Activated CD4-positive, alpha-beta T cell treated with anti-CD3 and anti-CD28 coated beads, Interleukin-2, amount 50 U/mL, for 24 hours (primary cell): ENCODE results near the gene OTOS.

Source experiments
- DNase-seq, 2 donors: peaks; one replicate each; pipeline ENCODE4 v3.0.0-alpha.2; 2020; ENCODE audit warnings: low read depth in 1 of 2, low spot score in 1 of 2

Gene OTOS

GRCh38 chr2:240153418-240153817 lies 13.0 kb upstream of the OTOS start:
- DNase-seq: no peak

GRCh38 chr2:240151477-240152031 lies 11.1 kb upstream of the OTOS start:
- no peak for DNase-seq

GRCh38 chr2:240149943-240150784 lies 9.7 kb upstream of the OTOS start:
- DNase-seq: peak in 1 of 2 donors; percentile 16

GRCh38 chr2:240147911-240148587 lies 7.6 kb upstream of the OTOS start:
- DNase-seq: no peak

- DNase-seq: no peak
Measured at GRCh38 chr2:240147382-240147781, 6.9 kb upstream of the OTOS start.

- DNase-seq: no peak
Measured at GRCh38 chr2:240146627-240147278, 6.3 kb upstream of the OTOS start.

GRCh38 chr2:240146141-240146561 lies 5.7 kb upstream of the OTOS start:
- DNase-seq: no peak

GRCh38 chr2:240145461-240145860 lies 5.0 kb upstream of the OTOS start:
- DNase-seq: no peak

- no peak for DNase-seq
Measured at GRCh38 chr2:240144649-240145261, 4.3 kb upstream of the OTOS start.

- peak; percentile 73 to 83 for DNase-seq
Measured at GRCh38 chr2:240143801-240144648, 3.6 kb upstream of the OTOS start.

- no peak for DNase-seq
Measured at GRCh38 chr2:240143276-240143675, 2.8 kb upstream of the OTOS start.

- DNase-seq: no peak
Measured at GRCh38 chr2:240142859-240143258, 2.4 kb upstream of the OTOS start.

GRCh38 chr2:240142256-240142775 lies 1.9 kb upstream of the OTOS start:
- DNase-seq: no peak

GRCh38 chr2:240141736-240142135 lies 1.3 kb upstream of the OTOS start:
- no peak for DNase-seq

- DNase-seq: no peak
Measured at GRCh38 chr2:240140920-240141319, 462 bp upstream of the OTOS start.

GRCh38 chr2:240139666-240140393 lies 628 bp downstream of the OTOS start:
- DNase-seq: no peak

- no peak for DNase-seq
Measured at GRCh38 chr2:240139011-240139441, 1.4 kb downstream of the OTOS start.

GRCh38 chr2:240138254-240138984 lies 2.0 kb downstream of the OTOS start:
- no peak for DNase-seq
